Heart right ventricle (tissue), 16 donors: Measurements from ENCODE around the gene ROM1. TPM values are rescaled to one million over a fixed set of nuclear protein-coding genes. Genes with fewer than 3 reads are reported as not detected.
A peak's percentile ranks its signal among the peaks of the same experiment; 100 is the strongest.
"Not testable (repeated sequence)": the region's sequence is repeated elsewhere in the genome, so short reads cannot be mapped to it uniquely, and the experiment has no call there.

ENCODE experiments used
- ATAC-seq, 8 donors: fragments of 200-7000 bp; cut with Tn5 transposase; one replicate each; pipeline ENCODE4 v1.9.1; 2020; ENCODE audit warnings: mild to moderate bottlenecking in 8 of 8, moderate library complexity in 8 of 8, moderate number of reproducible peaks in 1 of 8
- DNase-seq, 2 donors: peaks; one replicate each; pipeline ENCODE4 v3.0.0-alpha.2; 2020
- H3K27ac ChIP-seq, 10 donors: fragments of 200-600 bp; sonication (generic) in 2 of 10; one replicate each; pipeline versions ENCODE4 v1.5.0 to v1.8.0; 2020 to 2022; ENCODE audit warnings: mild to moderate bottlenecking in 3 of 10
- H3K27me3 ChIP-seq, 7 donors: fragments of 200-600 bp; one replicate each; pipeline ENCODE4 v1.8.0; 2021 to 2022; ENCODE audit warnings: mild to moderate bottlenecking in 2 of 7
- H3K36me3 ChIP-seq, 9 donors: fragments of 200-600 bp; sonication (generic) in 1 of 9; one replicate each; pipeline versions ENCODE4 v1.5.0 to v1.8.0; 2020 to 2022; ENCODE audit warnings: mild to moderate bottlenecking in 2 of 9
- H3K4me1 ChIP-seq, 9 donors: fragments of 200-600 bp; sonication (generic) in 1 of 9; one replicate each; pipeline versions ENCODE4 v1.5.0 to v1.8.0; 2020 to 2022; ENCODE audit warnings: mild to moderate bottlenecking in 4 of 9
- H3K4me3 ChIP-seq, 10 donors: fragments of 200-600 bp; sonication (generic) in 2 of 10; one replicate each; pipeline versions ENCODE4 v1.5.0 to v1.8.0; 2020 to 2022; ENCODE audit warnings: mild to moderate bottlenecking in 7 of 10, moderate library complexity in 2 of 10
- H3K9me3 ChIP-seq, 11 donors: fragments of 200-600 bp in 10 of 11; sonication (generic) in 2 of 11; one replicate each; pipeline versions ENCODE4 v1.5.0 to v1.8.0; 2013 to 2022; ENCODE audit warnings: mild to moderate bottlenecking in 2 of 11, control low read depth in 1 of 11, moderate library complexity in 1 of 11
- WGBS, 2 donors: extraction: QIAGEN DNeasy Blood & Tissue Kit; methylation state at CpG; one replicate each; pipeline ENCODE4 v1.1.7; 2013; ENCODE audit warnings: inconsistent platforms in 1 of 2; 5-methylcytosine and 5-hydroxymethylcytosine counted together
- intact Hi-C, 10 donors: fragments of 100-400 bp; cut with DNase I; formaldehyde crosslinking; loops; one replicate each; pipeline versions ENCODE4 v1.11.1 to v1.14.2; 2022
- polyA plus RNA-seq, 2 donors: library from polyadenylated mRNA; stranded (reverse); fragments of 200-250 nt; gene quantifications; one replicate each; pipeline ENCODE4 v1.2.3, GENCODE V29; 2013
- total RNA-seq, 10 donors: library from RNA; stranded (reverse); fragmentation: NEBNext Ultra II Directional in 3 of 10; extraction: Animal tissue kit (Norgen Biotek cat#: 25700) in 3 of 10; gene quantifications; one replicate each; pipeline versions ENCODE4 v1.2.1 to v1.2.4, GENCODE V29; 2021 to 2023
- TF ChIP-seq, protein P1 (sequence below), 9 donors: fragments of 200-600 bp; sonication (generic) in 2 of 9; IDR thresholded peaks; one replicate each; pipeline versions ENCODE4 v1.5.0 to v1.8.0; 2021 to 2022; ENCODE audit warnings: antibody characterized with exemption in 9 of 9, mild to moderate bottlenecking in 5 of 9, moderate library complexity in 1 of 9
- donor health status: Arrhythmogenic right ventricular cardiomyopathy.
- donor health status: ischemic (EF 13 %, LVEDD 7.1; RV severe dilation, severe dysfunction).
- donor health status: healthy with polysubstance abuse.
- donor health status: DM: no; HTN: yes; CAD: no.
- donor health status: DM: no; HTN: no; CAD: no.
- donor health status: ischemic (EF 25% LVEDD 6.9; RV normal size, moderate dysfunction).
- donor health status: ischemic (EF 25% LVEDD 5.7; RV mildly dilated, moderate dysfunction).
- donor health status: healthy.
- donor health status: DM: yes; HTN: yes; CAD: no.
- donor health status: Ischemic cardiomyopathy.
- donor health status: ischemic (EF 35%, LVEDD 5.7; RV mildly dilated, moderate dysfunction).
- donor health status: nonischemic (EF 11% LVEDD 7.7; RV severe dilation, severe dysfunction).
- donor health status: DM: yes; HTN: yes; CAD: no.
- donor health status: PGD.
- donor health status: ischemic (EF 29% LVEDD 5.4; RV normal size, mild dysfunction).
- donor health status: nonischemic (EF 23%, LVEDD 6.1; RV moderate dilation, normal function).

Gene ROM1
- total and polyA plus RNA-seq, 12 donors: 0.81 to 6.6 (median 2.0) TPM

DNA sequence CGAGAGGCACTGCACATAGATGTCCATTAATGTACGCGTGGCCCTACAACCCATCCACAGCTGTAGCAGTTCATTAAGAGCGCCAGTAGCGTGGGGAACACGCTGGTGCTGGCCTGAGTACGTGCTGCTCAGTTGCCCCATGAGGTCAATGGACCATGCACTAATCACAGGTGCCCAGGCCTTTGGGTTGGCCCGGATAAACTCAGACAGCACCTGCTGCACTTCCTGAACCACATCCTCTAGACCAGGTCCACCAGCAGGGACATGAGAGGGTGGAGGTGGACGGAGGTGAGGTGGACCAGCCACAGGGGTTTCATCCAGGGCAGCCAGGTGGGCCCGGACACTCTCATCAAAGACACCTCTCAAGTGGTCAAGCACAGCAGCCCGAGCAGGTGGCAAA is 36.4 kb downstream of the ROM1 start:
- intact Hi-C loops: no loop called here

DNA sequence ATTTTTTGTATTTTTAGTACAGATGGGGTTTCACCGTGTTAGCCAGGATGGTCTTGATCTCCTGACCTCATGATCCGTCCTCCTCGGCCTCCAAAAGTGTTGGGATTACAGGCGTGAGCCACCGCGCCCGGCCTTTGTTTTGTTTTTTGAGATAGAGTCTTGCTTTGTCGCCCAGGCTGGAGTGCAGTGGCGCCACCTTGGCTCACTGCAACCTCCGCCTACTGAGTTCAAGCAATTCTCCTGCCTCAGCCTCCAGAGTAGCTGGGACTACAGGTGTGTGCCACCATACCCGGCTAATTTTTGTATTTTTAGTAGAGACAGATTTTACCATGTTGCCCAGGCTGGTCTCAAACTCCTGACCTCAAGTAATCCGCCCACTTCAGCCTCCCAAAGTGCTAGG is 37.2 kb downstream of the ROM1 start:
- Histone ChIP-seq H3K4me1 (peaks cover 8 to 35% (median 29%) of the 10 kb centered on the region in 9 donors), H3K36me3 (peaks cover 0 to 36% (median 17%) of the 10 kb centered on the region in 9 donors)
- not testable (repeated sequence) for H3K27me3 ChIP-seq, H3K4me3 ChIP-seq, H3K27ac ChIP-seq, H3K9me3 ChIP-seq, ATAC-seq, DNase-seq
- WGBS, 2 donors: 94 to 95% methylated on average over 12 of the region's 12 CpGs
- intact Hi-C loops: loop anchor here in 1 of 10 donors (5.0 kb wide), 1 partner anchor 38 kb away; the partner anchor contains the start of genes EML3 and ROM1

More for the DNA sequence above, 36.4 kb downstream of the ROM1 start:
- Histone ChIP-seq H3K27me3 (no peaks in the 10 kb centered on the region), H3K27ac (no peak overlapping the region), H3K9me3 (no peaks in the 10 kb centered on the region), H3K4me1 (peaks cover 12 to 43% (median 37%) of the 10 kb centered on the region in 9 donors), H3K36me3 (peaks cover 0 to 38% (median 17%) of the 10 kb centered on the region in 9 donors), H3K4me3 (no peak overlapping the region)
- no peak for DNase-seq
- ATAC-seq: no peak
- 93 to 94% methylated on average over 11 of the region's 11 CpGs for whole genome bisulfite sequencing, 2 donors
- TF ChIP-seq, protein P1, sequence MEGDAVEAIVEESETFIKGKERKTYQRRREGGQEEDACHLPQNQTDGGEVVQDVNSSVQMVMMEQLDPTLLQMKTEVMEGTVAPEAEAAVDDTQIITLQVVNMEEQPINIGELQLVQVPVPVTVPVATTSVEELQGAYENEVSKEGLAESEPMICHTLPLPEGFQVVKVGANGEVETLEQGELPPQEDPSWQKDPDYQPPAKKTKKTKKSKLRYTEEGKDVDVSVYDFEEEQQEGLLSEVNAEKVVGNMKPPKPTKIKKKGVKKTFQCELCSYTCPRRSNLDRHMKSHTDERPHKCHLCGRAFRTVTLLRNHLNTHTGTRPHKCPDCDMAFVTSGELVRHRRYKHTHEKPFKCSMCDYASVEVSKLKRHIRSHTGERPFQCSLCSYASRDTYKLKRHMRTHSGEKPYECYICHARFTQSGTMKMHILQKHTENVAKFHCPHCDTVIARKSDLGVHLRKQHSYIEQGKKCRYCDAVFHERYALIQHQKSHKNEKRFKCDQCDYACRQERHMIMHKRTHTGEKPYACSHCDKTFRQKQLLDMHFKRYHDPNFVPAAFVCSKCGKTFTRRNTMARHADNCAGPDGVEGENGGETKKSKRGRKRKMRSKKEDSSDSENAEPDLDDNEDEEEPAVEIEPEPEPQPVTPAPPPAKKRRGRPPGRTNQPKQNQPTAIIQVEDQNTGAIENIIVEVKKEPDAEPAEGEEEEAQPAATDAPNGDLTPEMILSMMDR (IDR thresholded peaks at IDR 0.05): no peak

DNA sequence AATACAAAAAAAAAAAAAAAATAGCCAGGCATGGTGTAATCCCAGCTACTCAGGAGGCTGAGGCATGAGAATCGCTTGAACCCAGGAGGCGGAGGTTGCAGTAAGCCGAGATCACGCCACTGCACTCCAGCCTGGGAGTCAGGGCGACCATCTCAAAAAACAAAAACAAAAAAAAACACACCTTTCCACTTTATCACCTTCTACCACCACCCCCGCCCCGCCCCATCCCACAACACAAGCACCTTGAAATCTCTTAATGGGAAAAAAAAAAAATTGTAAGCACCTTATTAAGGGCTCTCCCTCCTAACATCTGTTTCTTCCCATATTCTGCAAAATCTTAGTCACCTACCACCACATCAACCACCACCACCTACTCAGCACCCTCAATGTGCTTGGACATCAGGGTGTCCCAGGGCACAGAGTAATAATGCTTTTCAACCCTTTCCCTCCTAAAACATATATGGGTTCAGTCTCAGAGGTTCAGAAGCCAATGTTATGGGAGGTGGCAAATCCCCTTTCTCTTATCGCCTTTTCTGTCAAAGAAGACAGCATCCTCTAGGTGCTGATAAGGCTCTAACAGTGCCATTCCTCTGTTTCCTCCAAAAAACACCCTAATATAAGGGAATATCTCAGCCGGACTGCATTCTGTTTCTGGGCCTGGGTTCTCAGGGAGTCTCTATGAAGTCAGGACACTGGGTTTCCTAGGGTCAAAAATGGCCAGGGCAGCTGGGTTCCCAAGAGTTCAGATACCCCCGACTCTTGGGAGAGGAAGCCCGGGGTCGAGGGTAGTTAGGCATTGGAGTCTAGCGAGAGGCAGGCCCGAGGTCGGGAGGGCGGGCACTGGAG is 39.3 kb downstream of the ROM1 start:
- WGBS, 2 donors: 37 to 40% methylated on average over 16 of the region's 16 CpGs

DNA sequence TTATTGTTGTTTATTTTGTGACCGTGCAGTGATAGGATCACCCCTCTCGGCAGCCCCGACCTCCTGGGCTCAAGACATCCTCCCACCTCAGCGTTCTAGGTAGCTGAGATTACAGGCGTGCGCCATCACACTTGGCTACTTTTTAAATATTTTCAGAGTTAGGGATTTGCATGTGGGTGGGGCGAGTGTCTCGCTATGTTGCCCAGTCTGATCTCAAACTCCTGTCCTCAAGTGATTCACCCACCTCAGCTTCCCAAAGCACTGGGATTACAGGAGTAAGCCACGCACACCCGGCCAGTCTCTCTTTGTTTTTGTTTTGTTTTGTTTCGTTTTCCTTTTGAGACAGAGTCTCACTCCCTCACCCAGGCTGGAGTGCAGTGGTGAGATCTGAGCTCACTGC is 41.2 kb downstream of the ROM1 start:
- intact Hi-C loops: loop anchor here in 1 of 10 donors (5.0 kb wide), 1 partner anchor 42 kb away; the partner anchor contains the start of genes EML3 and ROM1
- H3K9me3 ChIP-seq: no peaks in the 10 kb centered on the region
- peaks cover 0 to 14% (median 5%) of the 10 kb centered on the region in 9 donors for H3K36me3 ChIP-seq
- 87% methylated on average over 11 of the region's 11 CpGs for WGBS, 2 donors
- H3K4me3 ChIP-seq: no peak overlapping the region
- no peak overlapping the region for H3K27ac ChIP-seq
- DNase-seq: no peak
- peaks cover 0 to 19% (median 15%) of the 10 kb centered on the region in 9 donors for H3K4me1 ChIP-seq
- no peaks in the 10 kb centered on the region for H3K27me3 ChIP-seq
- TF ChIP-seq, protein P1 (IDR thresholded peaks at IDR 0.05): no peak
- no peak for ATAC-seq

More for the DNA sequence above, 39.3 kb downstream of the ROM1 start:
- peak in 2 of 8 donors; percentile 3 to 9 for ATAC-seq
- Histone ChIP-seq H3K4me3 (peak overlapping the region; percentile 70 to 100 (median 90)), H3K27me3 (no peaks in the 10 kb centered on the region), H3K4me1 (peaks cover 0 to 21% (median 16%) of the 10 kb centered on the region in 9 donors), H3K9me3 (no peaks in the 10 kb centered on the region), H3K27ac (peak overlapping the region; percentile 80 to 98 (median 93)), H3K36me3 (peaks cover 0 to 33% (median 16%) of the 10 kb centered on the region in 9 donors)
- TF ChIP-seq, protein P1 (IDR thresholded peaks at IDR 0.05): no peak
- intact Hi-C loops: loop anchor here in 1 of 10 donors (5.0 kb wide), 1 partner anchor 40 kb away; the partner anchor contains the start of genes EML3 and ROM1
- DNase-seq: no peak
